ENCODE results near the gene ZMYND10. TPM values are rescaled to one million over a fixed set of nuclear protein-coding genes. Genes with fewer than 3 reads are reported as not detected.
A peak's percentile ranks its signal among the peaks of the same experiment; 100 is the strongest.

Gene ZMYND10
- total RNA-seq, 1 donor: 2.9 TPM

GRCh38 chr3:50319894-50320625, 25.5 kb downstream of the ZMYND10 start:
- no peaks in the 10 kb centered on the region for H3K9me3 ChIP-seq (ENCODE audit: low read depth, low read length)
- no peaks in the 10 kb centered on the region for H3K27me3 ChIP-seq (ENCODE audit: insufficient read depth, low read length)
- peaks cover 14% of the 10 kb centered on the region for H3K4me1 ChIP-seq (ENCODE audit: insufficient read depth, low read length)
- peak overlapping the region; percentile 91 for H3K4me3 ChIP-seq (ENCODE audit: insufficient read depth, low read length)
- TF ChIP-seq CTCF (IDR thresholded peaks at IDR 0.05; ENCODE audit: extremely low read depth, low read depth, low read length): no peak
- H4K20me1 ChIP-seq (ENCODE audit: insufficient read depth, low read length): peaks cover 38% of the 10 kb centered on the region
- peaks cover 28% of the 10 kb centered on the region for H3K36me3 ChIP-seq (ENCODE audit: insufficient read depth, low read length)
- H2AFZ ChIP-seq (ENCODE audit: low read length): no peak overlapping the region
- peak; percentile 72 for DNase-seq (ENCODE audit: insufficient read length, low spot score, missing footprints)
- H3K79me2 ChIP-seq (ENCODE audit: insufficient read depth, low read length): peaks cover 31% of the 10 kb centered on the region
- peak overlapping the region; percentile 99 for H3K27ac ChIP-seq (ENCODE audit: low read depth, low read length)
- H3K4me2 ChIP-seq (ENCODE audit: insufficient read depth, low read length): peak overlapping the region; percentile 99

GRCh38 chr3:50319181-50319893, 26.2 kb downstream of the ZMYND10 start:
- H4K20me1 ChIP-seq (ENCODE audit: insufficient read depth, low read length): peaks cover 38% of the 10 kb centered on the region
- TF ChIP-seq CTCF (IDR thresholded peaks at IDR 0.05; ENCODE audit: extremely low read depth, low read depth, low read length): no peak
- H3K9me3 ChIP-seq (ENCODE audit: low read depth, low read length): no peaks in the 10 kb centered on the region
- no peak overlapping the region for H3K27ac ChIP-seq (ENCODE audit: low read depth, low read length)
- peaks cover 28% of the 10 kb centered on the region for H3K36me3 ChIP-seq (ENCODE audit: insufficient read depth, low read length)
- H3K4me2 ChIP-seq (ENCODE audit: insufficient read depth, low read length): peak overlapping the region; percentile 99
- no peaks in the 10 kb centered on the region for H3K27me3 ChIP-seq (ENCODE audit: insufficient read depth, low read length)
- no peak for DNase-seq (ENCODE audit: insufficient read length, low spot score, missing footprints)
- H3K79me2 ChIP-seq (ENCODE audit: insufficient read depth, low read length): peaks cover 31% of the 10 kb centered on the region
- H2AFZ ChIP-seq (ENCODE audit: low read length): no peak overlapping the region
- H3K4me3 ChIP-seq (ENCODE audit: insufficient read depth, low read length): no peak overlapping the region
- H3K4me1 ChIP-seq (ENCODE audit: insufficient read depth, low read length): peaks cover 14% of the 10 kb centered on the region

- Histone ChIP-seq H3K79me2 (ENCODE audit: insufficient read depth, low read length) (peaks cover 31% of the 10 kb centered on the region), H3K4me3 (ENCODE audit: insufficient read depth, low read length) (no peak overlapping the region), H3K36me3 (ENCODE audit: insufficient read depth, low read length) (peaks cover 28% of the 10 kb centered on the region), H3K27ac (ENCODE audit: low read depth, low read length) (no peak overlapping the region), H3K27me3 (ENCODE audit: insufficient read depth, low read length) (no peaks in the 10 kb centered on the region), H3K4me1 (ENCODE audit: insufficient read depth, low read length) (peaks cover 14% of the 10 kb centered on the region), H4K20me1 (ENCODE audit: insufficient read depth, low read length) (peaks cover 41% of the 10 kb centered on the region), H2AFZ (ENCODE audit: low read length) (no peak overlapping the region), H3K4me2 (ENCODE audit: insufficient read depth, low read length) (no peak overlapping the region), H3K9me3 (ENCODE audit: low read depth, low read length) (no peaks in the 10 kb centered on the region)
- no peak for TF ChIP-seq CTCF (IDR thresholded peaks at IDR 0.05; ENCODE audit: extremely low read depth, low read depth, low read length)
- DNase-seq (ENCODE audit: insufficient read length, low spot score, missing footprints): no peak
Observed at GRCh38 chr3:50318615-50319014, 26.9 kb downstream of the ZMYND10 start.

- H3K27me3 ChIP-seq (ENCODE audit: insufficient read depth, low read length): no peaks in the 10 kb centered on the region
- no peak overlapping the region for H3K4me3 ChIP-seq (ENCODE audit: insufficient read depth, low read length)
- H3K79me2 ChIP-seq (ENCODE audit: insufficient read depth, low read length): peaks cover 31% of the 10 kb centered on the region
- no peak overlapping the region for H3K27ac ChIP-seq (ENCODE audit: low read depth, low read length)
- H4K20me1 ChIP-seq (ENCODE audit: insufficient read depth, low read length): peaks cover 41% of the 10 kb centered on the region
- no peak overlapping the region for H2AFZ ChIP-seq (ENCODE audit: low read length)
- H3K36me3 ChIP-seq (ENCODE audit: insufficient read depth, low read length): peaks cover 28% of the 10 kb centered on the region
- no peak for DNase-seq (ENCODE audit: insufficient read length, low spot score, missing footprints)
- no peak overlapping the region for H3K4me2 ChIP-seq (ENCODE audit: insufficient read depth, low read length)
- H3K4me1 ChIP-seq (ENCODE audit: insufficient read depth, low read length): peaks cover 14% of the 10 kb centered on the region
- no peaks in the 10 kb centered on the region for H3K9me3 ChIP-seq (ENCODE audit: low read depth, low read length)
- TF ChIP-seq CTCF (IDR thresholded peaks at IDR 0.05; ENCODE audit: extremely low read depth, low read depth, low read length): no peak
Observed at GRCh38 chr3:50318163-50318562, 27.4 kb downstream of the ZMYND10 start.
